HG03066 (cell line): ENCODE measurements around the gene ZNF560.

Experiments used
- ATAC-seq: cut with Tn5 transposase; IDR thresholded peaks from one replicate; pipeline ENCODE4 v1.9.1; 2021; ENCODE audit warnings: low read depth; ENCODE audit not compliant: unreplicated experiment

The ZNF560 gene

GRCh38 chr19:9445037-9445436 lies 53.4 kb downstream of the ZNF560 start:
- ATAC-seq: no peak

- no peak for ATAC-seq
Measured at GRCh38 chr19:9436358-9436757, 62.1 kb downstream of the ZNF560 start.

- peak; percentile 83 for ATAC-seq
Measured at GRCh38 chr19:9435279-9436268, 62.8 kb downstream of the ZNF560 start, which contains the start of gene ZNF266. Gene ZNF266, minus strand, starts transcription at chr19:9435573. Its CDS starts 15,484 bp downstream, at chr19:9420089.

DNA sequence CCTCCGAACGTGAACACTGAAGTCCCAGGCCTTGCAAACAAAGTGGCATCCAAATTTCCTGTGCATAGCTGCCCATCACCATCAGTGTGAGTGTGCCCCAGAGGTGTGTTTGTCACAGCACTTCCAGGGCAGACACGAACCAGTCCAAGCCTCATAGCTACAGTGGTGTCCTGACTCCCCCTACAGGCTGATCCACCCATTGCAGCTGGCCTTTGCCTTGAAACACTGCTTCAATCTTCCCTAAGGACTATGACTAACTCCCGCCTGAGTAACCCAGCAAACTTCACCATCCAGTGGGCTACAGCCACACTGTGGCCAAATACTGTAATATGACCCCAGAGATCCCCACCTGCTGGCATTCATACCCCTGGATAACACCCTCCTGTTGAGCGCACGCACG lies 66.9 kb downstream of the ZNF560 start:
- ATAC-seq: no peak

DNA sequence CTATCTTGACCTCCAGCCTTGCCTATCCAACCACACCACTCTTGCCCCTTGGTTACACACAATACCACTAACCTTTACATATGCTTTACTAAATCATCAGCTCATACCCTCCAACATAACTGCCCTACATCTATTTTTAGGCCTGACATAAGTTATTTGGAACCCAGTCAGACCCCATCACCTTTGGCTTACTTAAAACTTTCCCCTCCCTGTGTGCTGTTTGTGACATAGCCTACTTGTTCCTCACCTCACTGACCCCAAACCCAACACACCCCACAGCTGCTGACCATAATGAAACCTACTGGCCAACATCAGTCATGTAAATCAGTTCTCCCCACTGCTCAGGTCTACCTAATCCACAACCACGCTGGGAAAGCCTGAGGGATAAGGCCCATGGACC lies 68.0 kb downstream of the ZNF560 start:
- no peak for ATAC-seq

GRCh38 chr19:9427941-9428340 lies 70.5 kb downstream of the ZNF560 start:
- no peak for ATAC-seq
